ENCODE data around the gene SEMA4F. TPM values are rescaled to one million over a fixed set of nuclear protein-coding genes. Genes with fewer than 3 reads are reported as not detected.

The SEMA4F gene
- polyA plus RNA-seq, 1 donor (not counting 4 experiments of a cell fraction or from before 2014, with no cell fraction given) = 8.0 TPM

- Histone ChIP-seq H4K20me1 (ENCODE audit: control insufficient read depth, extremely low read depth, insufficient read depth, low read length) (no peaks in the 10 kb centered on the region), H3K4me3 (ENCODE audit: control insufficient read depth in 2 of 3, extremely low read depth in 1 of 3, insufficient read depth in 2 of 3, low read depth in 1 of 3, low read length in 3 of 3) (no peak overlapping the region), H3K27me3 (ENCODE audit: control insufficient read depth, extremely low read depth, insufficient read depth, low read length) (no peaks in the 10 kb centered on the region), H3K4me1 (ENCODE audit: control insufficient read depth, extremely low read depth, insufficient read depth, low read length) (no peaks in the 10 kb centered on the region), H3K36me3 (ENCODE audit: control insufficient read depth in 2 of 2, extremely low read depth in 1 of 2, insufficient read depth in 2 of 2, low read length in 2 of 2) (no peaks in the 10 kb centered on the region), H3K79me2 (ENCODE audit: control insufficient read depth, insufficient read depth, low read length) (no peaks in the 10 kb centered on the region), H3K9me1 (ENCODE audit: control insufficient read depth, extremely low read depth, insufficient read depth, low read length) (no peaks in the 10 kb centered on the region), H3K4me2 (ENCODE audit: control insufficient read depth, extremely low read depth, insufficient read depth, low read depth, low read length) (no peak overlapping the region), H3K9me3 (ENCODE audit: control insufficient read depth, low read depth, low read length) (no peaks in the 10 kb centered on the region), H2AFZ (ENCODE audit: control insufficient read depth, low read length) (no peak overlapping the region), H3K27ac (ENCODE audit: control insufficient read depth, insufficient read depth, low read length) (no peak overlapping the region), H3K9ac (ENCODE audit: control insufficient read depth, extremely low read depth, insufficient read depth, low read length) (no peak overlapping the region)
- no peak for TF ChIP-seq CTCF (optimal IDR thresholded peaks at IDR 0.05 in 1 of 3, IDR thresholded peaks at IDR 0.05 in 1 of 3, conservative IDR thresholded peaks at IDR 0.05 in 1 of 3; ENCODE audit: extremely low read depth in 1 of 3, insufficient read depth in 2 of 3, low read length in 3 of 3)
- TF ChIP-seq EZH2 (IDR thresholded peaks at IDR 0.05; ENCODE audit: low read length) = no peak
- DNase-seq (ENCODE audit: low read depth, low spot score) = no peak
- FAIRE-seq = no peak
- dilution Hi-C loops (cut with MboI; ENCODE audit: extremely low pct_ligation_motif_present, low sequenced_read_pairs) = no loop called here
Measured at GRCh38 chr2:74632209-74632938, 21.7 kb upstream of the SEMA4F start.

DNA sequence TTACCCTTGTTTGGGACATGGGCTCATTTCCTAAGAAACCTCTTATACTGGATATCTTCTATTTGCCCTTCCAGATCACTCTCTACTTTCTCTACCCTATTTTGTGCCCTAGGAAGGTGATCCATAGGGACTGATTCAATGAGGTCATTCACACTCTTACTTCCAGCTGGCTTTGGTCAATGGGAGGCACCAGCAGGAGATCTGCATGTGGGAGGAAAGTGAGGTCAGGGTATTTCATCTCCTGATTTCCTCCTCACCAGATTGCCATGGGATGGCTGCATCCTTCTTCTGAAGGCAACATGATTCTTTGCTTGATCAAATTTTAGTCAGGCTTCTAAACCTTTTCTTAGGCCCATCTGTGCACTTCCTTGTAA is 21.1 kb upstream of the SEMA4F start:
- no peak overlapping the region for H3K9ac ChIP-seq (ENCODE audit: control insufficient read depth, extremely low read depth, insufficient read depth, low read length)
- H3K9me3 ChIP-seq (ENCODE audit: control insufficient read depth, low read depth, low read length) = no peaks in the 10 kb centered on the region
- no peak overlapping the region for H3K4me2 ChIP-seq (ENCODE audit: control insufficient read depth, extremely low read depth, insufficient read depth, low read depth, low read length)
- no peaks in the 10 kb centered on the region for H3K79me2 ChIP-seq (ENCODE audit: control insufficient read depth, insufficient read depth, low read length)
- H3K9me1 ChIP-seq (ENCODE audit: control insufficient read depth, extremely low read depth, insufficient read depth, low read length) = no peaks in the 10 kb centered on the region
- H2AFZ ChIP-seq (ENCODE audit: control insufficient read depth, low read length) = no peak overlapping the region
- TF ChIP-seq EZH2 (IDR thresholded peaks at IDR 0.05; ENCODE audit: low read length) (no peak), CTCF (optimal IDR thresholded peaks at IDR 0.05 in 1 of 3, IDR thresholded peaks at IDR 0.05 in 1 of 3, conservative IDR thresholded peaks at IDR 0.05 in 1 of 3; ENCODE audit: extremely low read depth in 1 of 3, insufficient read depth in 2 of 3, low read length in 3 of 3) (no peak)
- no peaks in the 10 kb centered on the region for H3K4me1 ChIP-seq (ENCODE audit: control insufficient read depth, extremely low read depth, insufficient read depth, low read length)
- no peaks in the 10 kb centered on the region for H3K27me3 ChIP-seq (ENCODE audit: control insufficient read depth, extremely low read depth, insufficient read depth, low read length)
- dilution Hi-C loops (cut with MboI; ENCODE audit: extremely low pct_ligation_motif_present, low sequenced_read_pairs) = no loop called here
- DNase-seq (ENCODE audit: low read depth, low spot score) (no peak), FAIRE-seq (no peak)
- no peaks in the 10 kb centered on the region for H3K36me3 ChIP-seq (ENCODE audit: control insufficient read depth in 2 of 2, extremely low read depth in 1 of 2, insufficient read depth in 2 of 2, low read length in 2 of 2)
- no peaks in the 10 kb centered on the region for H4K20me1 ChIP-seq (ENCODE audit: control insufficient read depth, extremely low read depth, insufficient read depth, low read length)
- no peak overlapping the region for H3K27ac ChIP-seq (ENCODE audit: control insufficient read depth, insufficient read depth, low read length)
- no peak overlapping the region for H3K4me3 ChIP-seq (ENCODE audit: control insufficient read depth in 2 of 3, extremely low read depth in 1 of 3, insufficient read depth in 2 of 3, low read depth in 1 of 3, low read length in 3 of 3)

Measured in keratinocyte (primary cell).